DMS53 (cell line): ENCODE results near the gene BCL2L11.
A peak's percentile ranks its signal among the peaks of the same experiment; 100 is the strongest.

Experiments
- DNase-seq: peaks from one replicate; lab custom pipeline; 2025; lab: John Stamatoyannopoulos, UW

The BCL2L11 gene

GRCh38 chr2:111191877-111192276 lies 71.2 kb downstream of the BCL2L11 start:
- no peak for DNase-seq

- DNase-seq, result no peak
Observed at GRCh38 chr2:111192776-111193368, 72.2 kb downstream of the BCL2L11 start.

- peak; percentile 19 for DNase-seq
Observed at GRCh38 chr2:111194835-111195621, 74.3 kb downstream of the BCL2L11 start.

- no peak for DNase-seq
Observed at GRCh38 chr2:111196435-111196834, 75.7 kb downstream of the BCL2L11 start.

GRCh38 chr2:111198701-111199100 lies 78.0 kb downstream of the BCL2L11 start:
- no peak for DNase-seq

GRCh38 chr2:111199840-111200239 lies 79.1 kb downstream of the BCL2L11 start:
- DNase-seq, result no peak

GRCh38 chr2:111200333-111200881 lies 79.7 kb downstream of the BCL2L11 start:
- peak; percentile 60 for DNase-seq

GRCh38 chr2:111201214-111201613 lies 80.5 kb downstream of the BCL2L11 start:
- no peak for DNase-seq

- DNase-seq, result no peak
Observed at GRCh38 chr2:111202266-111203040, 81.7 kb downstream of the BCL2L11 start.

GRCh38 chr2:111204706-111205105 lies 84.0 kb downstream of the BCL2L11 start:
- DNase-seq, result no peak

GRCh38 chr2:111205774-111206173 lies 85.1 kb downstream of the BCL2L11 start:
- DNase-seq, result peak; percentile 42

GRCh38 chr2:111207851-111208250 lies 87.1 kb downstream of the BCL2L11 start:
- no peak for DNase-seq

GRCh38 chr2:111208639-111209038 lies 87.9 kb downstream of the BCL2L11 start:
- no peak for DNase-seq

- no peak for DNase-seq
Observed at GRCh38 chr2:111209045-111209514, 88.4 kb downstream of the BCL2L11 start.

- DNase-seq, result no peak
Observed at GRCh38 chr2:111210036-111210435, 89.3 kb downstream of the BCL2L11 start.

- no peak for DNase-seq
Observed at GRCh38 chr2:111213877-111214276, 93.2 kb downstream of the BCL2L11 start.

GRCh38 chr2:111216811-111217652 lies 96.3 kb downstream of the BCL2L11 start:
- DNase-seq, result no peak
